GM19463 (cell line): ENCODE measurements around the gene SLC5A8.

Source experiments
- ATAC-seq: cut with Tn5 transposase; IDR thresholded peaks from one replicate; pipeline ENCODE4 v1.9.1; 2021; ENCODE audit warnings: mild to moderate bottlenecking, moderate library complexity; ENCODE audit not compliant: unreplicated experiment

The SLC5A8 gene, protein sequence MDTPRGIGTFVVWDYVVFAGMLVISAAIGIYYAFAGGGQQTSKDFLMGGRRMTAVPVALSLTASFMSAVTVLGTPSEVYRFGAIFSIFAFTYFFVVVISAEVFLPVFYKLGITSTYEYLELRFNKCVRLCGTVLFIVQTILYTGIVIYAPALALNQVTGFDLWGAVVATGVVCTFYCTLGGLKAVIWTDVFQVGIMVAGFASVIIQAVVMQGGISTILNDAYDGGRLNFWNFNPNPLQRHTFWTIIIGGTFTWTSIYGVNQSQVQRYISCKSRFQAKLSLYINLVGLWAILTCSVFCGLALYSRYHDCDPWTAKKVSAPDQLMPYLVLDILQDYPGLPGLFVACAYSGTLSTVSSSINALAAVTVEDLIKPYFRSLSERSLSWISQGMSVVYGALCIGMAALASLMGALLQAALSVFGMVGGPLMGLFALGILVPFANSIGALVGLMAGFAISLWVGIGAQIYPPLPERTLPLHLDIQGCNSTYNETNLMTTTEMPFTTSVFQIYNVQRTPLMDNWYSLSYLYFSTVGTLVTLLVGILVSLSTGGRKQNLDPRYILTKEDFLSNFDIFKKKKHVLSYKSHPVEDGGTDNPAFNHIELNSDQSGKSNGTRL

DNA sequence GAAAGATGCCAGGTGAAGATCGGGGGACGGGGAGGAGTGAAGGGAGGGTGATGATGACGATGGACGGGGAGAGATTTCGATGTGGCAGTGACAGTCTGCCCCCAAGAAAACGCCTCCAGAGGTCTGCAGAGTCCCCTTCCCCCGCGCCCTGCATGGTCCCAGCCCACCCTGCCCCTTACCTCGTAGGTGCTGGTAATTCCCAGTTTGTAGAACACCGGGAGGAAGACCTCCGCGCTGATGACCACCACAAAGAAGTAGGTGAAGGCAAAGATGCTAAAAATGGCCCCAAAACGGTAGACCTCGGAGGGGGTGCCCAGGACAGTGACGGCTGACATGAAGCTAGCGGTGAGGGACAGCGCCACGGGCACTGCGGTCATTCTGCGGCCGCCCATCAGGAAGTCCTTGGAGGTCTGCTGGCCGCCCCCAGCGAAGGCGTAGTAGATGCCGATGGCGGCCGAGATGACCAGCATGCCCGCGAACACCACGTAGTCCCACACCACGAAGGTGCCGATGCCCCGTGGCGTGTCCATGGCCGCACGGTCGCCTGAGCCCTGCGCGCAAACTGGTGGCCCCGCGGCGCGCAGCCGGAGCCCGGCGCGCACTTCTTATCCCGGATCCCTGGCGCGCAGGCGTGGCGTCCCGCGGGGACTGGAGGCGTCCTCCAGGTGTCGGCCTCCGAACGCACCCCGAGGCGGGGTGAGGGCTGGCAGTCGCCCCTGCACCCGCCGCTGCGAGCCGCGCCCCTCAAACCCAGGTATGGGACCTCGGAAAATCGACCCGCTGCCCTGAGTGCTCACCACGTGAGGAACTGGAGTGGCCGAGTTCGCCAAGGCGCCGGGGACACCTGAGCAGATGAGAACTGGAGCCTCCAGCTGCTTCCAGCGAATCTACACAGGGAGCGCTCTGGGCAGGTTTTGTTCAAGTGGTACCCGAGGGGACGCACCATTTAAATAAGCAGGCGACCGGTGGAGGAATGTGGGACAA, at the start of gene SLC5A8:
SLC5A8 (minus strand) TSS at position 920 of the 984 bp plus-strand sequence; CDS start at position 530, 390 bp downstream.
- ATAC-seq = no peak

DNA sequence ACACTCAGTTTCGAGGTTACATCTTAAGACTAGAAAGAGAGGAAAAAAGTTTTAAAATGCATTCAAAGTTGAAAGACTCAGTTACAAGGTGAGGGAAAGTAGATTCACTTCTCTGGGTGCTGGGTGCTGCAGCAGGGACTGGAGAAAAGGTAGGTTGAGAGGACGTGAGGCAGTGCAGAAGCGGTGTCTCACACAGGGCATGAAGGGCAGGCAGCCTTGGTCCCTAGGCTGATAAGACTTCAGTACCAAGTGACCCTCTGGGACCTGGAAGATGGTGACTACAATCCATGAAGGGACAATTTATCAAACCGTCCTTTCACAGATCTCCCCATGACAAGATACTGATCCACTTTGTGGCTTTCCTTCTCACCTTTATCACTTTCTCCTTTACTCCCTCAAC, 47.3 kb upstream of the SLC5A8 start:
- no peak for ATAC-seq

DNA sequence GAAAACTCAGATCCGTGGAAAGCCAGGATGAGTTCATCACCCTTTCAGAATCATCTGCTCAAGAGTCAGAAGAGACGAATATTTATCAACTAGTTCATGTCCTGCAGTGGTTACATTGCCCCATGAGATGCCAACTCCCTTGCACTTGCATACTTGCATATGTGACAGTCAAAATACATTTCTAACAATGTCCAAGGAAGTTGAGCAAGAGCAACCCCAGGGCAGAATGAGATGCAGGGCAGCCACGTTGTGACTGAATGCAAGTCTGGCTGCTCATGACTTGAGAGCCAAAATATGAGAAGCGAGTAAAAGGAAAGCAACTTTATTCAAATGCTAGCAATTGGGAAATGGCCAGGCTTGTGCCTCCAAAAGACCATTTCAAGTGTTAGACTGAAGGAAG, 46.2 kb upstream of the SLC5A8 start:
- no peak for ATAC-seq

DNA sequence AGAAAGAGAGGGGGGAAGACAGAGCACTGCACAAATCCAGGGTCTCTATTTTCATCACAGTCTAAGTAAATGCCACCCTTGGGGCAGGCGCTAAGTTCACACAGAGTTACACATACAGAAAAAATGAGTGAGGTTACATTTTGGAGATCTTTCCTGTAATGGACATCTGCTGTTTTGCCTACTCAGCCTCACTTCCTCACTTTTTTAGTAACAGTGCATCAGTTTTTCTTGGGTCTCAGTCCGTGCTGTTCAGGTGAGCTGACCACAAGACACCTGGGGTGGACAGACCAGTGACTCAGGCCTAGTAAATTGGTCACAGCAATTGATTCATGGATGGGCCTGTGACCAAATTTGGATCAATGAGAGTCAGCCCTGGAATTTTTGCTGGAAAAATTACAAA, 33.6 kb upstream of the SLC5A8 start:
- ATAC-seq = no peak

DNA sequence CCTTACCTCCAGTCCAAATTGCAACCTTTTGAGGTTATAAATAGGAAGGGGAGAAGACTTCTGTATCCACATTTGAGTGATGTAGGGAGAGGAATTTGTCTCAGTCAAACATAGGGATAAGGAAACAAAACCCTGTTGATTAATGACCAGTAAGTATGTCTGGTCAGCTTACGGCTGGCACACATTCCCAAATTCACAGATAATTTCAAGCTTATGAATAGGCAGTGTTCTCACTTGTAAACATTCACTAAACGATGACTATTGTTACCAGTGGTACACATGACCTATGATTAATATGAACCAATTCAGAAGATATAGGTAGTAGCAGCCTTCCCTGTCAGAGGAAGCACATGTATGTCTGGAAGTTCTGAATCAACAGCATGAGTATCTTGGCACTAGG, 33.0 kb upstream of the SLC5A8 start:
- ATAC-seq = no peak

DNA sequence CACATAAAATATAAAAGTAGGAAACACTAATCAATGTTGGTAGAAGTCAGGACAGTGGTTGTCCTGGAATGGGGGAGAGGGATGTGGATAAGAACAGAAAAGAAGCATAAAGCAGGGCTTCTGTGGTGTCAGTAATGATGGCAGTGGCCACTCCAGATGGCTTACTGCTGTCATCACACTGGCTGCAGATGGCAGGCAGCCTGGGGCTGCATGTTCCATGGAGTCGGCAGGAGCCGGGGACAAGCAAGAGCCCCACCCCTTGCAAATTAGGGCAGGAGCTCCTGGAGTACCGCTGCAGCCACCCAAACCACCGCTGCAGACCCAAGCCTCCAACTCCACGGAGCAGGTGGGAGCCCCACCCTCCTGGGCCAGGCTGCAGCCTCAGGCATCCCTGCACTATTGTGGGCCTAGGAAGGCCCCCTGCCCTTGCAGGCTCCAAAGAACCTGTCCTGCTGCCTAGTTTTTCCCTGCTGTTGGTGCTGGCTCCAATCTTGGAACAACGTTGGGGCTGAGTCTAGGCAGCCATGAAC, 28.8 kb upstream of the SLC5A8 start:
- no peak for ATAC-seq

DNA sequence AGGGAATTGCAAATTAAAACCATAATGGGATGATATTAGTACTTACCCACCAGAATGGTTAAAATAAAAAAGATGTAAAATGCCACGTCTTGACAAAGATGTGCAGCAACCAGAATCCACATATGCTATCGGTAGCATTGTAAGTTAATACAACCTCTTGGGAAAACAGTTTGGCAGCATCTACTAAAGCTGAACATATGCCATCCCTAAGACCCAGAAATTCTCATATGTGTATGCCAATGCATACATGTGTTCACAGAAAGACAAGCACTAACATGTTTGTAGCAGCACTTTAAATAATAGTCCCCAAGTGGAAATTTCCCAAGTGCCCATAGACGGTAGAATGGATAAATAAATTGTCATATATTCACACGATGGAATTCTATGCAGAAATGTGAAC, 28.3 kb upstream of the SLC5A8 start:
- ATAC-seq = no peak

DNA sequence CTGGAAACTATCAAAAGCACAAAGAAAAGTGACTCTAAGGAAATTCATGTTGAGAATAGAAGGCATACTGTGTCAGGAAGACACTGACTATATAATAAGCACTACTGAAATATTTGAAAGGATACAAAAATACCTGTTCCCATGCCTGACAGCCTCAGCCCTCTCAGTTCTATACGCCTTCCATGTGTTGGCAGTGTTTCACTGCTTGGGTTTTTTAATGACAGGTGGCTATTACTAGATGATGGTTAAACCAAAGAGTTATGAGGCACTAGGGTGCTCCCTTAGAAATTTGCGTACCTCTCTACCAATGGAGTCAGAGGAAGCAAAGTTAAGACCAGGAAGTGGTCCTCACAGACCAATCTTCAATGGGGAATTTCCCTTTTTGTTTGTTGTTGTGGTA, 25.6 kb upstream of the SLC5A8 start:
- no peak for ATAC-seq

DNA sequence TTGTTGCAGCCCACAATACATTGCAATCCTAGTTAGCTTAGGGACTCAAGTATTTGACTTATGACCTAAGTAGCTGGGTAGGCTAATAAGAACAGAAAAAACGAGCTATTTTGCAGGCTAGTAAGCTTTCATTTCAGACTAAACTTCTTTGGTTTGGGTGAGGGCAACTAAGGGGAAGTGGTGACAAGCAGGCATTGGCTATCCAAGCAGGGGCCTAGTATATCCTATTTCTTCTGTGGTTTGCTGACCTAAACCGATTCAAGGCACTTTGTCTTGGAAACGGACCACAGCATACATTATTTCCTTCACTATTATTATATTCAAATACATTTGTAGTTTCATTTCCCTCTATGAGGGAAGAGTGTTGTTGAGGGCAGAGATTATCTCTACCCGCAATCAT, 21.6 kb upstream of the SLC5A8 start:
- ATAC-seq = no peak

DNA sequence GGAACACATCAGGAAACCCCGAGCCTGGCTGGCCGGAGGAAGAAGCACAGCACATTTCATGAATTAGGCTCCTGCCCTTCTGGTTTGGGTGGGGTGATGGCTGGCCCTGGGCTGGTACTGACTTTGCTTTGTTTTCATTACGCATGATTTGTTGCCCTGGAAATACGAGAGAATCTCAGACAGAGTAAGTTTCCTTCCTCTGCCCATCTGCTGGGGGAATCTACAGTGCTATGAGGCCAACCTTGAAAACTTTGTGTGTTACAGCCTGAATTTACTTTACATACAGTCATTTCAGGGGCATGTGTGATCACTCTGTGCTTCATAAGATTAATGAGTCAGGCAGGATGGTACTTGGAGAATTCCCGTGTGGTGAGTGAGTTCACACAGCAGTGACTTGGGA, 20.5 kb upstream of the SLC5A8 start:
- ATAC-seq = no peak

DNA sequence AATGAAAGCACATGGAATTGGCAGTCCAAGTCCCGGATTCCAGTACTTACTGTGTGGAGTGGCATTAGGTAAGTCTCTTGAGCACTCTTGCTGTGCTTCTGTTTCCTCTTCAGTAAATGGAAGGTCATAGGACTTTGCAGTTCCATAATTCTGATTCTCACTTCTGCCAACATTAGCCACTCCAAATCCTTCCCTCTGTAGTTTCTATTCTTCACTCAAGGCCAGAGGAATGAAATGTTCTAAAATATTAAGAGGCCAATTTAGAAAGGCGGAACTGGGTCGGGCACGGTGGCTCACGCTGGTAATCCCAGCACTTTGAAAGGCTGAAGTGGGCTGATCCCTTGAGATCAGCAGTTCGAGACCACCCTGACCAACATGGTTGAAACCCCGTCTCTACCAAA, 19.8 kb upstream of the SLC5A8 start:
- no peak for ATAC-seq

DNA sequence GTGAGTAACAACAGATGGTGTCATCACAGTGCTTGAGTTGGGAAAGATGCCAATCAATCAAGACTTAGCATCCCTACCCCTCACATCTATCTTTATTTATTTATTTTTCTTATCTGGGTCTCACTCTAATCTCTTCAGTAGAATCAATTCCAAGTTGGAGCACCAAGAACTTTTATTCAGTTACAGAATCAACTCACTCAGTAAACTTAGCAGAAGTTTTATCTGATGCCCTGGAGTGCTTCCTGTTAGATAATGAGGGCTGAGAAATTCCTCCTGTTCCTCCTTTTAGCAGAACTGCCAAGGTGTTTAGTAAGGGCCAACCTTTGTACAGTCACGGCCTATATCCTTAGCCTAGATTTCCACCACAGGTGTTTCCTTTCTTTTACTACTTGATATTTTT, 11.3 kb upstream of the SLC5A8 start:
- no peak for ATAC-seq

DNA sequence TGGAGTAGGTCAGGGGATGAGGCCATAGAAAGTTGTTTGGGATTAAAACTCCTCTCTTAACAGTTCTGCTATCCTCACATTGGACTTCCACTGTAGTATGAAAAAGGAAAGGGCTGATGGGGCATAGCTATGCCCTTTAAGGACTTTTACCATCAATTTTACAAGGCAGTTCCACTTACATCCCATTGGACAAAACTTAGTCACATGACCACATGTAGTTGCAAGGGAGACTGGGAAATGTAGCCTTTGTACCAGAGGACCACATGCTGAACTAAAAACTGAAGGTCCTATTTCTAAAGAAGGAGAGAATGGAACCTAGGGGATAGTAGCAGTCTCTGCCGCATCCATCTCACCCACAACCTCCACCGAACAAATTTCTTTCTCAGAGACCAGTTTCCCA, 6.8 kb upstream of the SLC5A8 start:
- no peak for ATAC-seq

DNA sequence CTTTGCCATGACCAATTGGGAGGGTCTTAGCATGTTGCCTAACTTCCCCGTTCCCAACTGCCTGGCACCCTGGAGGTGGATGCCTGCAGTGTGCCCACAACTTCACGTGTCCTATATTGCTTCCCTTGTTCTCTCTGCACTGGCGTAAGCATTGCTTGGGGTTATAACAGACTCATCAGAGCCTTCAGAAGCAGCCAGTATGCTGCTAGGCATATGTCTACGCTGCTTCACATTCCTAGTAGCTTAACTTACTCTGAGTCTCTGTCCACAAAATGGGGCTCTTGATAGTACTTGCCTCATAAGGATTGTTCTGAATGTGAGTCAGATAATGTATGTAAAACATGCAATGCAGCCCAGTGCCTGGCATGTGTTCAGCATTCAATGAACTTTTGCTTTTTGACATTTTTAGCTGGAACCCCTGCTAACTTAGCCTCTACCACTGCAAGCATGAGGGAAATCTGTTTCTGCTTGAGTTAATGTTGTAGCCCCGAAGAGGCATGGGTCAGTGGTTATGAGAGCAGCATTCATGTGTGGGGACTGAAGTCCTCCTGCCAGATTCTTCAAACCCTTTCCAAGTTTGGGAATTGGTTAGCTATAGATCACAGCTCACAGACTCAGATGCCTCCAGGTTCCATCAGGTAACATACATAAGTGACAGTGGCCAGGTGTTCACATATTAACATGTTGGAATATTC, 2.8 kb downstream of the SLC5A8 start:
- ATAC-seq = no peak

DNA sequence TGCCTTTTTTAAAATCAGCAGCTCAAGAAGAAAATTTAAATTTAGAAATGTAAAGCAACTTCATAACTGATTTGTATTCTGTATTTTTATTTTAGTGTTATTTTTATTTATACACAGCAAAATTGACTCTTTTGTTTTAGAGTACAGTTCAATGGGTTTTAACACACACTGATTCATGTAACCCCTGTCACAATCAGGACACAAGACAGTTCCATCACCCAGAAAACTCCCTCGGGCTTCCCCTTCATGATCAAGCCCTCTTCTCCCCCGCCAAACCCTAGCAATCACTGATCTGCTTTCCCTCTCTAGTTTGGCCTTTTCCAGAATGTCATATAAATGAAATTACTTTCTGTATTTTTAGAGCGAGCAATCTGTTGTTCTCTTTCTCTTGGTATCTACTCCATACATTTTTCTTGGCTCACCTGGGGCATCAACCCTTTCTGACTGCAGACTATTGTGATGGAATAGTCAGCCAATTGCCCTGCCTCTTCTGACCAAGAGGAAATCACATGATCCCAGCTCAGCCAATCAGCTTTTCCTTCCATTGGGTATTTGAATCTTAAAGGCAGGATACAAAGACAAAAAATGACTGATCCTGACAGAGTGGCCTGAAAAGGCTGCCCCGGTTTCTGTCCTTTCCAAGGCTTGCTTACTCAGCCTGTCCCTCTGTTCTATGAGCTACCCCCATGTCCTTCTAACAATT, 5.3 kb downstream of the SLC5A8 start:
- ATAC-seq = no peak

DNA sequence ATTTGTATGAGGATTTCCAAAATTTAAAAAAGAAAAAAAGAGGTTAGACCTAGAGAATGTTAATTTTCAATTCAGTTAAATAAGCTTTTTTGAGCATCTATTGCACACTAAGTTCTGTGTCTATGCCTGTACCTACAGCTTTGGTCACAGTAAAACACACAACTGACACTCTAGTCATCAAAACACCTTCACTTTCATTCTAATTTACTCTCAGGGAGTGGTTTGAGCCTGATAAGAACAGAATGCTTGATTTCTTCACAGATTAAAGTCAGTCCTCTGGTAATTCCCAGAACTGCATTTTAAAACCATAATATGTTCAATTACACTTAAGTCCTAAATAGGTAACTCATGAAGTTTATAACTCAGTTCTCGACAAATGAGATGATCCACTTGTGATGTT, 9.2 kb downstream of the SLC5A8 start:
- ATAC-seq = no peak

DNA sequence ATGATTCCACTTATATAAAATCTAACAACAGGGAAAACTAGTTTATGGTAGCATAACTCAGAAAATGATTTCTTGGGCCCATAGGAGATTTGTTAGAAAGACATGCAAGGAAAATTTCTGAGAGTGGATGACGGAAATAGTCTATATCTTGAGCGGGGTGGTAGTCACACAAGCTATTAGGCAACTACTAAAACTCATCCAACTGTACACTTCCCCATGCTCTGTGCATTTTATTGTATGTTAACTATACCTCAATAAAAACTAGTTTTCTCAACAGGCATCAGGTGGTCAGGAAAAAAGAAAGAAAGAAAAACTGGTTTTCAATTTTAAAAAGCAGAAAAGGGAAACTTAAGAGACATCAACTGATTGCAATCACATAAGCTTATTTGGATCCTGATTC, 9.9 kb downstream of the SLC5A8 start:
- ATAC-seq = no peak

DNA sequence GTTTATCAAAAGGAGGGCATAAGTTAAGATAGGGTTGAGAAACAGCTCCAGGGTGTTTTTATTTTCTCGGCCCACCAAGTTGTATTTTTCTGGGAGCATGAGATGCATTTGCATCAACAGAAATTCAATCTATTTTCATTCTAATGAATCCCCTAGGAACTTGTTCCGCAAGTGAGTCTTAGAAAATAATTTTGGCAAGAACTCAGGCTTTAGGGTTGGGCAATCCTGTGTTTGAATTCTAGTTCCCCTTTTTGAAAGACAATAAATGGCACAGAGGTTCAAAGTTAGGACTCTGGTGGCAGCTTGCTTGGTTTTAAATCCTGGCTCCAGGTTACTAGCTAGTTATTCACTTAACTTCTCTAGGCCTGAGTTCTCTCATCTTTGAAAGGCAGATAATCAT, 23.7 kb downstream of the SLC5A8 start:
- ATAC-seq = no peak

DNA sequence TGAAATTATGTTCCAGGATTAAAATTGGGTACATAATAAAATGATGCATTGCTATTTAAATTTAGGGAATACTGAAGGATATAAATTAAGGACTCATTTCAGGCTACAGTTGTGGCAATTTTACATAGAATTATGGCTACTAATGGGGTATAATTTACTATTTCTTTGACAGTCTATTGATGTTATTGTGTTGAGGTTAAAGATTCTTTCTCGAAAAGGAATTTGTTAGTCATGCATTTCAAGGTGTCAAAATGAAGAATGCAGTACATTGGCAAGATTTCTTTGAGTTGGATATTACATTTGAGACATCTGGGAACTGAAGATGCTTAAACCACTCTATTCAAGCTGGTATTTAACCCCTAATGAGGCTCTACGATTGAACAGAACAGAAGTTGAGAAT, 28.3 kb downstream of the SLC5A8 start:
- no peak for ATAC-seq

DNA sequence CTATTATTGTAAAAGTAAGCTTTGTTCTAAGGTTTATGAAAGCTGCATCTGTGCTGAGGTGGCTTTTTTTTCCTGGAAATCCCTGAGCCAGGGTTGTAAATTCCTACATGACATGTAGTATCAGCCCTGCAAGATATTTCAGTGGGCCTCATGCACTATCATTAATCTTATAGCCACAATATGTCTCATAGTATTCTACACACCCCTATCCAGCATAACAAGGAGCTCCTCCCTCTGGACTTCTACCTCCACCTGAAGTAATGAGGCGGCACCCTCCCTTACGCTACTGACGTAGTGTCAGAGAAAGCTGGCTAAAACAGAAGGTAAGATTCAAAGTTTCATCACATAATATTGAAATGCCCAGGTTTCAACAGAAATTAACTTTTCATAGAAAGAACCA, 35.5 kb downstream of the SLC5A8 start:
- no peak for ATAC-seq
